ENCODE results near the gene INPP5J. TPM values are rescaled to one million over a fixed set of nuclear protein-coding genes. Genes with fewer than 3 reads are reported as not detected.
"Not testable (repeated sequence)": the region's sequence is repeated elsewhere in the genome, so short reads cannot be mapped to it uniquely, and the experiment has no call there.

INPP5J gene
- total and polyA plus RNA-seq, 2 donors (not counting 1 experiment from before 2014, with no cell fraction given): 0.17 to 0.33 TPM

DNA sequence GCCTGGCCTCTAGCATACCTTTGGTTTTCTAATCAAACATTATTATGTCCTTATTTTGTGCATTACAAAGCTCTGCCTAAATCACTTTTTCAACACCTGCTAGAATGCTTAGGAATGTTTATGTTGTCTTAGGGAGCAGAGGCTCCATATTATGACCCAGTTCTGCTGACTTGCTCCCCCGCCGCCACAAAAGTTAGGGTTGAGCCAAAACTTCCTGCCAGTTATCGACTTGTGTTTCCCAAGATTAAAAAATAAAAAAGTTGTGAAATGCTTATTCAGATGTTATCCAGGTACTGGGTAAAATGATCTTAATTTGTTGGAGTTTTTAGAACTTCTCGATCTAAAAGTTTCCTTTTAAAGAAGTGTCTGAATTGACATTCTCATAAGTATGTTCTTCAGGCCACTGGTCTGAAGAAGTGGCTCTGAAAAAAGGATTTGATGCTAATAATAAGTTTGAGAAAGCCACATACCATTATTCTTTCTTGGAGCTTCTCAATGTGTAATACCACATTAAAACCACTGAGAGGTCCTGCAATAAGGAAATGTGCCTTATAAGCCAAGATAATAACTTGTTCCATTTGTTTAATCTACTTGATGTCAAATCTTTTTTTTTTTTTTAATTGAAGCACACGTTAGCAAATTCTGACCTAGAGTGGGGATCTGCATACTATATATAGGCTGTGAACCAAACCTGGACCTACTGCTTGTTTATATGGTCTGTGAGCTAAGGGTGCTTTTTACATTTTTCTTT is 39.4 kb downstream of the INPP5J start:
- H3K27ac ChIP-seq (ENCODE audit: insufficient read depth, low read length): no peak overlapping the region
- H3K9me3 ChIP-seq (ENCODE audit: control insufficient read depth, insufficient read depth, low read depth, low read length): no peaks in the 10 kb centered on the region
- H4K20me1 ChIP-seq (ENCODE audit: control insufficient read depth, extremely low read depth, insufficient read depth, low read length): no peaks in the 10 kb centered on the region
- H3K4me2 ChIP-seq (ENCODE audit: extremely low read depth, insufficient read depth, low read length): peak overlapping the region; percentile 72
- peaks cover 3% of the 10 kb centered on the region for H3K4me1 ChIP-seq (ENCODE audit: control insufficient read depth, extremely low read depth, insufficient read depth, low read length)
- H3K27me3 ChIP-seq (ENCODE audit: control insufficient read depth, insufficient read depth, low read length): no peaks in the 10 kb centered on the region
- peaks cover 40% of the 10 kb centered on the region for H3K79me2 ChIP-seq (ENCODE audit: control insufficient read depth, insufficient read depth, low read length)
- peak in 1 of 2 donors; percentile 41 for DNase-seq (ENCODE audit: low read depth in 2 of 2)
- TF ChIP-seq, protein P1, sequence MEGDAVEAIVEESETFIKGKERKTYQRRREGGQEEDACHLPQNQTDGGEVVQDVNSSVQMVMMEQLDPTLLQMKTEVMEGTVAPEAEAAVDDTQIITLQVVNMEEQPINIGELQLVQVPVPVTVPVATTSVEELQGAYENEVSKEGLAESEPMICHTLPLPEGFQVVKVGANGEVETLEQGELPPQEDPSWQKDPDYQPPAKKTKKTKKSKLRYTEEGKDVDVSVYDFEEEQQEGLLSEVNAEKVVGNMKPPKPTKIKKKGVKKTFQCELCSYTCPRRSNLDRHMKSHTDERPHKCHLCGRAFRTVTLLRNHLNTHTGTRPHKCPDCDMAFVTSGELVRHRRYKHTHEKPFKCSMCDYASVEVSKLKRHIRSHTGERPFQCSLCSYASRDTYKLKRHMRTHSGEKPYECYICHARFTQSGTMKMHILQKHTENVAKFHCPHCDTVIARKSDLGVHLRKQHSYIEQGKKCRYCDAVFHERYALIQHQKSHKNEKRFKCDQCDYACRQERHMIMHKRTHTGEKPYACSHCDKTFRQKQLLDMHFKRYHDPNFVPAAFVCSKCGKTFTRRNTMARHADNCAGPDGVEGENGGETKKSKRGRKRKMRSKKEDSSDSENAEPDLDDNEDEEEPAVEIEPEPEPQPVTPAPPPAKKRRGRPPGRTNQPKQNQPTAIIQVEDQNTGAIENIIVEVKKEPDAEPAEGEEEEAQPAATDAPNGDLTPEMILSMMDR (conservative IDR thresholded peaks at IDR 0.05 in 1 of 2, IDR thresholded peaks at IDR 0.05 in 1 of 2; ENCODE audit: low read depth in 1 of 2, low read length in 2 of 2): no peak
- TF ChIP-seq EZH2 (IDR thresholded peaks at IDR 0.05; ENCODE audit: low read length, missing control alignments): no peak
- H2AFZ ChIP-seq (ENCODE audit: low read length): no peak overlapping the region
- H3K4me3 ChIP-seq (replicated peaks in 1 of 4; ENCODE audit: control extremely low read depth in 1 of 4, insufficient read depth in 1 of 4, low read depth in 3 of 4, low read length in 4 of 4): peak overlapping the region in 1 of 4 experiments; percentile 80
- no peak overlapping the region for H3K9ac ChIP-seq (ENCODE audit: insufficient read depth, low read length)
- peaks cover 3% of the 10 kb centered on the region for H3K36me3 ChIP-seq (ENCODE audit: control insufficient read depth, insufficient read depth, low read length)

DNA sequence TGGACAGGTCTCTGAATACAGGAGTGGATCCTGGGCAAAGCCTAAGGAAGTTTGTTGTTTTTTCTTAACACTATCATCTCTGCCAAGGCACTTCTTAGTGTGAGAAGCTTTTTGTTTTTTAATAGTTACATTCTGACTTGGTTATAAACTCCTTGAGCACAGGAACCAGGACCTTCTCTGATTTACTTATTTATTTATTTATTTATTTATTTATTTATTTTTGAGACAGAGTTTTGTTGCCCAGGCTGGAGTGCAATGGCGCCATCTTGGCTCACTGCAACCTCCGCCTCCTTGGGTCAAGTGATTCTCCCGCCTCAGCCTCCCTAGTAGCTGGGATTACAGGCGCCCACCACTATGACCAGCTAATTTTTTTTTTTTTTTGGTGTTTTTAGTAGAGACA is 48.2 kb downstream of the INPP5J start:
- Histone ChIP-seq H4K20me1 (ENCODE audit: control insufficient read depth, extremely low read depth, insufficient read depth, low read length) (no peaks in the 10 kb centered on the region), H3K79me2 (ENCODE audit: control insufficient read depth, insufficient read depth, low read length) (peaks cover 65% of the 10 kb centered on the region), H3K27me3 (ENCODE audit: control insufficient read depth, insufficient read depth, low read length) (no peaks in the 10 kb centered on the region), H3K9ac (ENCODE audit: insufficient read depth, low read length) (no peak overlapping the region), H2AFZ (ENCODE audit: low read length) (no peak overlapping the region), H3K4me1 (ENCODE audit: control insufficient read depth, extremely low read depth, insufficient read depth, low read length) (peaks cover 15% of the 10 kb centered on the region), H3K27ac (ENCODE audit: insufficient read depth, low read length) (peak overlapping the region; percentile 44), H3K9me3 (ENCODE audit: control insufficient read depth, insufficient read depth, low read depth, low read length) (no peaks in the 10 kb centered on the region), H3K4me2 (ENCODE audit: extremely low read depth, insufficient read depth, low read length) (no peak overlapping the region), H3K4me3 (replicated peaks in 1 of 4; ENCODE audit: control extremely low read depth in 1 of 4, insufficient read depth in 1 of 4, low read depth in 3 of 4, low read length in 4 of 4) (no peak overlapping the region), H3K36me3 (ENCODE audit: control insufficient read depth, insufficient read depth, low read length) (no peaks in the 10 kb centered on the region)
- TF ChIP-seq, protein P1 (conservative IDR thresholded peaks at IDR 0.05 in 1 of 2, IDR thresholded peaks at IDR 0.05 in 1 of 2; ENCODE audit: low read depth in 1 of 2, low read length in 2 of 2): no peak
- no peak for TF ChIP-seq EZH2 (IDR thresholded peaks at IDR 0.05; ENCODE audit: low read length, missing control alignments)
- DNase-seq (ENCODE audit: low read depth in 2 of 2): no peak

DNA sequence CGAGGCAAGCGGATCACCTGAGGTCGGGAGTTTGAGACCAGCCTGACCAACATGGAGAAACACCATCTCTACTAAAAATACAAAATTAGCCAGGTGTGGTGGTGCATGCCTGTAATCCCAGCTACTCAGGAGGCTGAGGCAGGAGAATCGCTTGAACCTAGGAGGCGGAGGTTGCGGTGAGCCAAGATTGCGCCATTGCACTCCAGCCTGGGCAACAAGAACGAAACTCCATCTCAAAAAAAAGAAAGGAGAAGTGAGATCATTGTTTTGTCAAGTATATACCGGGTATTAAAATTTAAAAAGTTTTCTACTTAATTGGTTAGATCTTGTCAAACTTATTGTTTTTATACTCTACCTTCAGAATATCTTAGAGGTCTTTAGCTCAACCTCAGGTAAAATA is 49.0 kb downstream of the INPP5J start:
- H3K27me3 ChIP-seq (ENCODE audit: control insufficient read depth, insufficient read depth, low read length); H3K4me2 ChIP-seq (ENCODE audit: extremely low read depth, insufficient read depth, low read length); H3K36me3 ChIP-seq (ENCODE audit: control insufficient read depth, insufficient read depth, low read length); H4K20me1 ChIP-seq (ENCODE audit: control insufficient read depth, extremely low read depth, insufficient read depth, low read length); H3K27ac ChIP-seq (ENCODE audit: insufficient read depth, low read length); H2AFZ ChIP-seq (ENCODE audit: low read length); DNase-seq (ENCODE audit: low read depth in 2 of 2); H3K4me3 ChIP-seq (replicated peaks in 1 of 4; ENCODE audit: control extremely low read depth in 1 of 4, insufficient read depth in 1 of 4, low read depth in 3 of 4, low read length in 4 of 4); H3K9me3 ChIP-seq (ENCODE audit: control insufficient read depth, insufficient read depth, low read depth, low read length); H3K9ac ChIP-seq (ENCODE audit: insufficient read depth, low read length): not testable (repeated sequence)
- Histone ChIP-seq H3K79me2 (ENCODE audit: control insufficient read depth, insufficient read depth, low read length) (peaks cover 66% of the 10 kb centered on the region), H3K4me1 (ENCODE audit: control insufficient read depth, extremely low read depth, insufficient read depth, low read length) (peaks cover 15% of the 10 kb centered on the region)

Measured in fibroblast of lung (primary cell).